Keratinocyte (primary cell): ENCODE measurements around the gene PSTPIP2. TPM values are rescaled to one million over a fixed set of nuclear protein-coding genes. Genes with fewer than 3 reads are reported as not detected.
"Not testable (repeated sequence)": the region's sequence is repeated elsewhere in the genome, so short reads cannot be mapped to it uniquely, and the experiment has no call there.

Experiments
- DNase-seq: peaks from one replicate; pipeline ENCODE4 v3.0.0-alpha.2; 2011; ENCODE audit warnings: low read depth, missing footprints, low spot score
- FAIRE-seq: peaks from 2 replicates; lab custom pipeline; 2011; peaks lifted over from hg19 to GRCh38; lab: Jason Lieb, UNC
- H2AFZ ChIP-seq: 2 replicates; pipeline ENCODE4 v1.6.0; 2012; ENCODE audit warnings: low read length, control low read depth, inconsistent platforms; ENCODE audit not compliant: control insufficient read depth
- H3K27ac ChIP-seq: 2 replicates; pipeline ENCODE4 v1.5.1; 2011; ENCODE audit warnings: low read length; ENCODE audit not compliant: control insufficient read depth, insufficient read depth
- H3K27me3 ChIP-seq: 3 replicates; pipeline ENCODE4 v1.6.0; 2011; ENCODE audit warnings: low read length; ENCODE audit not compliant: control insufficient read depth, insufficient read depth; ENCODE audit errors: extremely low read depth
- H3K36me3 ChIP-seq, 2 experiments: 2 replicates in 1 of 2; 3 replicates in 1 of 2; pipeline ENCODE4 v1.5.1; 2011; ENCODE audit warnings: low read length in 2 of 2, mild to moderate bottlenecking in 1 of 2; ENCODE audit not compliant: control insufficient read depth in 2 of 2, insufficient read depth in 2 of 2; ENCODE audit errors: extremely low read depth in 1 of 2
- H3K4me1 ChIP-seq: 3 replicates; pipeline ENCODE4 v1.5.1; 2011; ENCODE audit warnings: low read length; ENCODE audit not compliant: control insufficient read depth, insufficient read depth; ENCODE audit errors: extremely low read depth
- H3K4me2 ChIP-seq: 3 replicates; pipeline ENCODE4 v1.6.0; 2011; ENCODE audit warnings: low read depth, low read length; ENCODE audit not compliant: control insufficient read depth, insufficient read depth; ENCODE audit errors: extremely low read depth
- H3K4me3 ChIP-seq, 3 experiments: fragments of 200-600 bp in 1 of 3; sonication (generic) in 1 of 3; 2 replicates in 2 of 3; 3 replicates in 1 of 3; pipeline ENCODE4 v1.5.1; 2011 to 2016; ENCODE audit warnings: low read length in 3 of 3, mild to moderate bottlenecking in 3 of 3, control low read depth in 2 of 3, inconsistent platforms in 1 of 3, low read depth in 1 of 3, mixed read lengths in 1 of 3, mixed run types in 1 of 3, moderate library complexity in 1 of 3; ENCODE audit not compliant: control insufficient read depth in 2 of 3, insufficient read depth in 2 of 3; ENCODE audit errors: extremely low read depth in 1 of 3
- H3K79me2 ChIP-seq: 2 replicates; pipeline ENCODE4 v1.6.0; 2012; ENCODE audit warnings: low read length; ENCODE audit not compliant: control insufficient read depth, insufficient read depth
- H3K9ac ChIP-seq: 3 replicates; pipeline ENCODE4 v1.6.0; 2011; ENCODE audit warnings: low read length; ENCODE audit not compliant: control insufficient read depth, insufficient read depth; ENCODE audit errors: extremely low read depth
- H3K9me1 ChIP-seq: 3 replicates; pipeline ENCODE4 v1.6.0; 2011; ENCODE audit warnings: low read length; ENCODE audit not compliant: control insufficient read depth, insufficient read depth; ENCODE audit errors: extremely low read depth
- H3K9me3 ChIP-seq: 2 replicates; pipeline ENCODE4 v1.5.1; 2012; ENCODE audit warnings: low read depth, low read length; ENCODE audit not compliant: control insufficient read depth
- H4K20me1 ChIP-seq: 3 replicates; pipeline ENCODE4 v1.6.0; 2011; ENCODE audit warnings: low read length; ENCODE audit not compliant: control insufficient read depth, insufficient read depth; ENCODE audit errors: extremely low read depth
- EZH2 ChIP-seq: IDR thresholded peaks from one replicate; pipeline ENCODE4 v1.6.1; 2012; ENCODE audit warnings: inconsistent platforms, mild to moderate bottlenecking, low read length, moderate library complexity
- dilution Hi-C: fragments of 300-500 bp; cut with MboI; formaldehyde crosslinking; loops from one replicate; pipeline ENCODE4 v1.7.0; 2020; ENCODE audit warnings: low sequenced_read_pairs; ENCODE audit not compliant: extremely low pct_ligation_motif_present
- polyA plus RNA-seq, 5 experiments: library from polyadenylated mRNA; depleted of rRNA in 3 of 5; stranded (reverse) in 3 of 5; stranded (forward) in 1 of 5; unstranded in 1 of 5; fragments of >200 nt; gene quantifications; 1 replicate in 1 of 5; 2 replicates in 3 of 5; 3 replicates in 1 of 5; pipeline versions ENCODE4 v1.2.1 to v1.2.3, GENCODE V29; 2011 to 2012; ENCODE audit warnings: missing spikeins in 2 of 5, low read depth in 1 of 5, low replicate concordance in 1 of 5
- TF ChIP-seq, protein P1 (sequence below), 3 experiments: IDR thresholded peaks in 1 of 3; conservative IDR thresholded peaks in 1 of 3; optimal IDR thresholded peaks in 1 of 3; 2 replicates in 2 of 3; 3 replicates in 1 of 3; pipeline versions ENCODE3 to v1.5.1; 2011; ENCODE audit warnings: low read length in 3 of 3, mild to moderate bottlenecking in 3 of 3, moderate library complexity in 2 of 3, control low read depth in 1 of 3, inconsistent platforms in 1 of 3; ENCODE audit not compliant: insufficient read depth in 2 of 3; ENCODE audit errors: extremely low read depth in 1 of 3

The PSTPIP2 gene
- polyA plus RNA-seq, 1 donor (not counting 4 experiments of a cell fraction or from before 2014, with no cell fraction given), result 27.3 TPM

DNA sequence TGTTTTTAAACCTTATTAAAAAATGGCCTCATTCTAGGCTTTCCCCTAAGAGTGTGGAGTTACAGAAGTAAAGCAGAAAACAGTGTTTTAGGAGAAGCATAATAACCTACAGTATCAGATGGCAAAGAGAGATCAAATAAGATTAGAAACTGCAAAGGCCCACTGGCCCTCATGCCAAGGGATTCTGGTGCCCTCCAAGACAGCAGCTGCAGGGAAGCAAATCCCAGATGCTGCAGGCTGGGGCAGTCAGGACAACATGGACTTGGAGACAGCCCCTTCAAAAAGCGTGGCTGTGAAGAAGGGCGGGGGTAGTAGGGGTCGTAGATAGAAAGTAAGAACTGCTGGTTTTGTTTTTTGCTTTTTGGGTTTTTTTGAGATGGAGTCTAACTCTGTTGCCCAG, 76.6 kb downstream of the PSTPIP2 start:
- H2AFZ ChIP-seq, result no peak overlapping the region
- FAIRE-seq, result no peak
- DNase-seq, result no peak
- no peaks in the 10 kb centered on the region for H3K9me1 ChIP-seq
- dilution Hi-C loops, result no loop called here
- H3K27me3 ChIP-seq, result no peaks in the 10 kb centered on the region
- H3K79me2 ChIP-seq, result no peaks in the 10 kb centered on the region
- no peak overlapping the region for H3K4me3 ChIP-seq
- peaks cover 4% of the 10 kb centered on the region for H3K4me1 ChIP-seq
- no peak for TF ChIP-seq EZH2
- TF ChIP-seq, protein P1, sequence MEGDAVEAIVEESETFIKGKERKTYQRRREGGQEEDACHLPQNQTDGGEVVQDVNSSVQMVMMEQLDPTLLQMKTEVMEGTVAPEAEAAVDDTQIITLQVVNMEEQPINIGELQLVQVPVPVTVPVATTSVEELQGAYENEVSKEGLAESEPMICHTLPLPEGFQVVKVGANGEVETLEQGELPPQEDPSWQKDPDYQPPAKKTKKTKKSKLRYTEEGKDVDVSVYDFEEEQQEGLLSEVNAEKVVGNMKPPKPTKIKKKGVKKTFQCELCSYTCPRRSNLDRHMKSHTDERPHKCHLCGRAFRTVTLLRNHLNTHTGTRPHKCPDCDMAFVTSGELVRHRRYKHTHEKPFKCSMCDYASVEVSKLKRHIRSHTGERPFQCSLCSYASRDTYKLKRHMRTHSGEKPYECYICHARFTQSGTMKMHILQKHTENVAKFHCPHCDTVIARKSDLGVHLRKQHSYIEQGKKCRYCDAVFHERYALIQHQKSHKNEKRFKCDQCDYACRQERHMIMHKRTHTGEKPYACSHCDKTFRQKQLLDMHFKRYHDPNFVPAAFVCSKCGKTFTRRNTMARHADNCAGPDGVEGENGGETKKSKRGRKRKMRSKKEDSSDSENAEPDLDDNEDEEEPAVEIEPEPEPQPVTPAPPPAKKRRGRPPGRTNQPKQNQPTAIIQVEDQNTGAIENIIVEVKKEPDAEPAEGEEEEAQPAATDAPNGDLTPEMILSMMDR (optimal IDR thresholded peaks at IDR 0.05 in 1 of 3, IDR thresholded peaks at IDR 0.05 in 1 of 3, conservative IDR thresholded peaks at IDR 0.05 in 1 of 3; ENCODE audit: extremely low read depth in 1 of 3, insufficient read depth in 2 of 3, low read length in 3 of 3), result no peak
- peaks cover 0 to 3% of the 10 kb centered on the region in 2 experiments for H3K36me3 ChIP-seq
- no peaks in the 10 kb centered on the region for H3K9me3 ChIP-seq
- H4K20me1 ChIP-seq, result no peaks in the 10 kb centered on the region
- H3K27ac ChIP-seq, result no peak overlapping the region
- no peak overlapping the region for H3K4me2 ChIP-seq
- no peak overlapping the region for H3K9ac ChIP-seq

DNA sequence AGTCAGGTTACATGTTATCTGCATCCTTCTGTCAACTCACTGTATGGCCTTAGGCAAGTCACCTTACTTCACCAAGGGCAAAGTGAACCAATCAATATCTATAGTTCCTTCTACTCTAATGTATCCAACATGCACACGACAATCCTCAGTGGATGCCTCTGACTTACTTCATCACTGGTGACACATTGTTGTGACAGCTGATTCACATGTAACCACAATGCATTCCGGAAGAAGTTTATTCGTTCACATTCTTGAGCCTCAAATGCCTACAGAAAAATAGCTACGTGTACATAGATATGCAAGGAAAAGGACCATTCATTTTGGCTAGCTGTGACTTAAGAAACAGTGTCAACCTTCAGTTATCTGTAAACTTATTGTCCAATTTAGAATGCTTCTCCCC, 78.6 kb downstream of the PSTPIP2 start:
- no peak overlapping the region for H3K4me3 ChIP-seq
- no peaks in the 10 kb centered on the region for H3K9me3 ChIP-seq
- H3K9ac ChIP-seq, result no peak overlapping the region
- peaks cover 4% of the 10 kb centered on the region for H3K4me1 ChIP-seq
- dilution Hi-C loops, result no loop called here
- peaks cover 0 to 2% of the 10 kb centered on the region in 2 experiments for H3K36me3 ChIP-seq
- H2AFZ ChIP-seq, result no peak overlapping the region
- H3K27me3 ChIP-seq, result no peaks in the 10 kb centered on the region
- no peaks in the 10 kb centered on the region for H3K9me1 ChIP-seq
- FAIRE-seq, result peak; percentile 36
- no peak for TF ChIP-seq EZH2
- TF ChIP-seq, protein P1 (optimal IDR thresholded peaks at IDR 0.05 in 1 of 3, IDR thresholded peaks at IDR 0.05 in 1 of 3, conservative IDR thresholded peaks at IDR 0.05 in 1 of 3; ENCODE audit: extremely low read depth in 1 of 3, insufficient read depth in 2 of 3, low read length in 3 of 3), result no peak
- DNase-seq, result peak; percentile 9
- no peak overlapping the region for H3K27ac ChIP-seq
- no peak overlapping the region for H3K4me2 ChIP-seq
- no peaks in the 10 kb centered on the region for H3K79me2 ChIP-seq
- no peaks in the 10 kb centered on the region for H4K20me1 ChIP-seq

DNA sequence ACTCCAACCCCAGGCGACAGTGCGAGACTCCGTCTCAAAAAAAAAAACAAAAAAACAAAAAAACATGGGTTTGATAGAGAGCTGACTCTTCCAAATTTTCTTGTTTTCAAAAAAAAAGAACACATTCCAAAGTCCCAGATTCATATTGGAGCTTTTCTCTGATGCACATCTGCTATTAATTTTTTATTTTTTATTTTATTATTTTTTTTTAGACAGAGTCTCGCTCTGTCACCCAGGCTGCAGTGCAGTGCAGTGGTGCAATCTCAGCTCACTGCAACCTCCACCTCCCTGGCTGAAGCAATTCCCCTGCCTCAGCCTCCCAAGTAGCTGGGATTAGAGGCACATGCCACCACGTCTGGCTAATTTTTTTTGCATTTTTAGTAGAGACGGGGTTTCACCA, 79.5 kb downstream of the PSTPIP2 start:
- H3K27ac ChIP-seq, H3K27me3 ChIP-seq, H3K4me2 ChIP-seq, FAIRE-seq, H2AFZ ChIP-seq, H3K79me2 ChIP-seq, H3K4me3 ChIP-seq, H3K9ac ChIP-seq, H3K9me3 ChIP-seq, H3K36me3 ChIP-seq, H4K20me1 ChIP-seq, DNase-seq, H3K9me1 ChIP-seq, H3K4me1 ChIP-seq, dilution Hi-C loops: not testable (repeated sequence)
